ENCODE data around the gene EPN1.

GRCh38 chr19:55652311-55653128 lies 22.5 kb upstream of the EPN1 start:
- TF ChIP-seq CTCF (IDR thresholded peaks at IDR 0.05; ENCODE audit: control extremely low read depth in 1 of 3, insufficient read depth in 1 of 3, low read depth in 1 of 3, low read length in 3 of 3) (no peak), ZNF274 (IDR thresholded peaks at IDR 0.05; ENCODE audit: borderline replicate concordance, extremely low read depth, low read length) (no peak), EZH2 (IDR thresholded peaks at IDR 0.05; ENCODE audit: low read depth, low read length, severe bottlenecking) (no peak), EP300 (IDR thresholded peaks at IDR 0.05; ENCODE audit: borderline replicate concordance in 1 of 2, low read depth in 2 of 2, low read length in 2 of 2) (no peak), FOSL1 (IDR thresholded peaks at IDR 0.05; ENCODE audit: insufficient read depth, low read depth, low read length) (no peak), GABPA (IDR thresholded peaks at IDR 0.05; ENCODE audit: borderline replicate concordance, insufficient read depth, low read length) (no peak), POLR2A (IDR thresholded peaks at IDR 0.05; ENCODE audit: control extremely low read depth in 1 of 2, low read depth in 2 of 2, low read length in 2 of 2) (no peak)

All from H1 (cell line).